Measurements from ENCODE around the gene C1QTNF1.
"Not testable (repeated sequence)": the region's sequence is repeated elsewhere in the genome, so short reads cannot be mapped to it uniquely, and the experiment has no call there.

C1QTNF1 gene

DNA sequence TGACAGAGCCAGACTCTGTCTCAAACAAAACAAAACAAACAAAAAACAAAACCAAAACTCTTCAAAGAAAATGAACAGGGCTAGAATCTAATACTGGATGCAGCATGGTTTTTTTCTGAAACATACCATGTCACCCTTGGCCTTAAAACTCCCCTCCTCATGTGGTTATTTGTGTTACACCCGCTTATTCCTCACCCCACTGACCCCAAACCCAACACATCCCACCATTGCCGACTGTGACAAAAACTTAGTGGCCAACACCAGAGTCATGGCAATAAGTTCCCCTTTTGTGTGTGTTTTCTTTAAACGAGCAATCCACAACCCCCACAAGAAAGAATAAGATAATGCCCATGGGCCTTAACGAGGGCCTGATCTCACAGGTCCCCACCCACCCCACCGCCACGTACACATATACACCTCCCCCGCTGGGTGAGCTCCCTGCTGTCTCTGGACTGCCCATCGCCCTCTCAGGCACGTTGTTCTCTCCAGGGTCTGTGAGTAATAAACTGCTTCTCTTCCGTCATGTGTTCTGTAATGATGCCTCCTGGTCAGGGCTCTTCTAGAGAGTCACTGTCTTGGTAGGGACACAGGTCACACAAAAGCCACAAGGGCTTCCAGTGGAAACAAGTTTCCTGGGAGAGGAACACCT is 33.9 kb downstream of the C1QTNF1 start:
- no peak overlapping the region for H3K4me3 ChIP-seq (ENCODE audit: low read depth in 1 of 2, low read length in 2 of 2)
- no peak overlapping the region for H3K9ac ChIP-seq (ENCODE audit: low read length)
- no peaks in the 10 kb centered on the region for H3K36me3 ChIP-seq (ENCODE audit: insufficient read depth, low read length)
- H3K9me3 ChIP-seq (ENCODE audit: low read length), result no peaks in the 10 kb centered on the region
- H3K27ac ChIP-seq (ENCODE audit: low read depth, low read length), result no peak overlapping the region
- no peaks in the 10 kb centered on the region for H3K27me3 ChIP-seq (ENCODE audit: control insufficient read depth in 1 of 2, insufficient read depth in 2 of 2, low read length in 2 of 2)
- no peaks in the 10 kb centered on the region for H3K4me1 ChIP-seq (ENCODE audit: insufficient read depth, low read length)

DNA sequence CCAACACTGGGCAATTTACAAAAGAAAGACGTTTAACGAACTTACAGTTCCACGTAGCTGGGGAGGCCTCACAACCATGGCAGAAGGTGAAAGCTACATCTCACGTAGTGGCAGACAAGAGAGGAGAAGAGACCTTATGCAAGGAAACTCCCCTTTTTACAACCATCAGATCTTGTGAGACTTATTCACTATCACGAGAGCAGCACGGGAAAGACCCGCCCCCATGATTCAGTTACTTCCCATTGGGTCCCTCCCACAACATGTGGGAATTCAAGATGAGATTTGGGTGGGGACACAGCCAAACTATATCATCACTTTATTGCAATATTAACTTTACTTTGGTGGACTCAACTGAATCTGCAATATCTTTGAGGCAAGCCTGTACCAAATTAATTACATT is 38.7 kb downstream of the C1QTNF1 start:
- Histone ChIP-seq H3K9me3 (ENCODE audit: low read length) (no peaks in the 10 kb centered on the region), H3K4me1 (ENCODE audit: insufficient read depth, low read length) (no peaks in the 10 kb centered on the region), H3K36me3 (ENCODE audit: insufficient read depth, low read length) (no peaks in the 10 kb centered on the region), H3K9ac (ENCODE audit: low read length) (no peak overlapping the region), H3K27me3 (ENCODE audit: control insufficient read depth in 1 of 2, insufficient read depth in 2 of 2, low read length in 2 of 2) (no peaks in the 10 kb centered on the region), H3K27ac (ENCODE audit: low read depth, low read length) (no peak overlapping the region), H3K4me3 (ENCODE audit: low read depth in 1 of 2, low read length in 2 of 2) (no peak overlapping the region)

DNA sequence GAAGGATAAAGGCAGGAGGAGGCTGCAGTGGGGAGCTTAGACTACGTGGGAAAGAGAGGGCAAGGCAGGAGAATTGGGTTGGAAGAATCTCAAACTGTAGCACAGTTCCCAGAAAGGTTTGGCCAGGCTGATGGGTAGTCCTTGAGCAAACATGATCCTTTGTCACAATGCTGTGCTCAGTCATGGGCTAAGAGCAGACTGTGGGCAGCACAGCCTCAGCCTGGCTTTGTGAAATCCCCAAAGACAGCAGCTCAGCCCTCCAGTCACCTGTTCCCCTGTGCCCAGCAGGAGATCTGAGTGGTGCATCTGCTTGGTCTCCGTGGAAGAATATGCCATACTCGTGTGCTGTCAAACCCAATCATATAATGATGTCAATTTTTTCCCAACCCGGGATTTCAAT is 40.1 kb downstream of the C1QTNF1 start:
- no peak overlapping the region for H3K9ac ChIP-seq (ENCODE audit: low read length)
- no peaks in the 10 kb centered on the region for H3K27me3 ChIP-seq (ENCODE audit: control insufficient read depth in 1 of 2, insufficient read depth in 2 of 2, low read length in 2 of 2)
- no peaks in the 10 kb centered on the region for H3K36me3 ChIP-seq (ENCODE audit: insufficient read depth, low read length)
- no peaks in the 10 kb centered on the region for H3K4me1 ChIP-seq (ENCODE audit: insufficient read depth, low read length)
- no peak overlapping the region for H3K27ac ChIP-seq (ENCODE audit: low read depth, low read length)
- H3K9me3 ChIP-seq (ENCODE audit: low read length), result no peaks in the 10 kb centered on the region
- no peak overlapping the region for H3K4me3 ChIP-seq (ENCODE audit: low read depth in 1 of 2, low read length in 2 of 2)

DNA sequence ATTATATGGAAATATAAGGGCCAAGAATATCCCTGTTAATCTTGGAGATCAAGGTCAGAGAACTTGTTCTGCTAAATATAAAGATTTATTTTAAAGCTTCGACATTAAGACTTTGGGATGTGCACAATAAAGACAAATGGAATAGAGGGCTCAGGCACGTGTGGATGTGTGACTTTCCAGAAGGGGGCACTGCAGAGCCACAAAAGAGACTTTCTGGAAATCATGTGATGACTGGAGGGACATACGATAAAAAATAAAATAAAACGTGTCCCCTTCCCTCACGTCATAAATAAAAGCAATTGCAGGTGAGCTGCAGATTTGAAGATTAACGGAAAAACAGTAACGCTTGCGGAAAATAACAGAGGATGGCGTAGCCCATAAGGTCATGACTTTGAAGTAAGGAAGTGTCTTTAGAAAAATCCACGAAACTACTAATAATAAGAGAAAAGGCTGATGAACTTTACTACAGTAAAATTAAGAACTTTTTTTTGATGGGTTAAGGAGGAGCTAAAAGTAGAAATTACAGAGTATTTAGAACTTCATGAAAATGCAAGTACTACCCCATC is 41.2 kb downstream of the C1QTNF1 start:
- no peaks in the 10 kb centered on the region for H3K4me1 ChIP-seq (ENCODE audit: insufficient read depth, low read length)

DNA sequence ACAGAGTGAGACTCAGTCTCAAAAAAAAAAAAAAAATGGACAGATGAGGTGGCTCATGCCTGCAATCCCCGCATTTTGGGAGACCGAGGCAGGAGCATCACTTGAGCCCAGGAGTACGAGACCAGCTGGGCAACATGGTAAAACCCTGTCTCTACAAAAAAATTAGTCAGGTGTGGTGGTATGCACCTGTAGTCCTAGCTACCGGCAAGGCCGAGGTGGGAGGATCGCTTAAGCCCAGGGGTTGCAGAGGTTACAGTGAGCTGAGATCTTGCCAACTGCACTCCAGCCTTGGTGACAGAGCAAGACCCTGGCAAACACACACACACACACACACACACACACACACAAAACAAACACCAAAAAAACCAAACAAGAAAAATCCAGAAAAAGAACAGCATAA is 43.0 kb downstream of the C1QTNF1 start:
- Histone ChIP-seq H3K4me1 (ENCODE audit: insufficient read depth, low read length) (no peaks in the 10 kb centered on the region), H3K27ac (ENCODE audit: low read depth, low read length) (no peak overlapping the region), H3K36me3 (ENCODE audit: insufficient read depth, low read length) (no peaks in the 10 kb centered on the region), H3K27me3 (ENCODE audit: control insufficient read depth in 1 of 2, insufficient read depth in 2 of 2, low read length in 2 of 2) (no peaks in the 10 kb centered on the region), H3K9me3 (ENCODE audit: low read length) (no peaks in the 10 kb centered on the region), H3K9ac (ENCODE audit: low read length) (no peak overlapping the region), H3K4me3 (ENCODE audit: low read depth in 1 of 2, low read length in 2 of 2) (no peak overlapping the region)

More for the DNA sequence above, 41.2 kb downstream of the C1QTNF1 start:
- Histone ChIP-seq H3K9me3 (ENCODE audit: low read length) (no peaks in the 10 kb centered on the region), H3K4me3 (ENCODE audit: low read depth in 1 of 2, low read length in 2 of 2) (no peak overlapping the region), H3K36me3 (ENCODE audit: insufficient read depth, low read length) (no peaks in the 10 kb centered on the region), H3K27ac (ENCODE audit: low read depth, low read length) (no peak overlapping the region), H3K27me3 (ENCODE audit: control insufficient read depth in 1 of 2, insufficient read depth in 2 of 2, low read length in 2 of 2) (no peaks in the 10 kb centered on the region), H3K9ac (ENCODE audit: low read length) (no peak overlapping the region)

DNA sequence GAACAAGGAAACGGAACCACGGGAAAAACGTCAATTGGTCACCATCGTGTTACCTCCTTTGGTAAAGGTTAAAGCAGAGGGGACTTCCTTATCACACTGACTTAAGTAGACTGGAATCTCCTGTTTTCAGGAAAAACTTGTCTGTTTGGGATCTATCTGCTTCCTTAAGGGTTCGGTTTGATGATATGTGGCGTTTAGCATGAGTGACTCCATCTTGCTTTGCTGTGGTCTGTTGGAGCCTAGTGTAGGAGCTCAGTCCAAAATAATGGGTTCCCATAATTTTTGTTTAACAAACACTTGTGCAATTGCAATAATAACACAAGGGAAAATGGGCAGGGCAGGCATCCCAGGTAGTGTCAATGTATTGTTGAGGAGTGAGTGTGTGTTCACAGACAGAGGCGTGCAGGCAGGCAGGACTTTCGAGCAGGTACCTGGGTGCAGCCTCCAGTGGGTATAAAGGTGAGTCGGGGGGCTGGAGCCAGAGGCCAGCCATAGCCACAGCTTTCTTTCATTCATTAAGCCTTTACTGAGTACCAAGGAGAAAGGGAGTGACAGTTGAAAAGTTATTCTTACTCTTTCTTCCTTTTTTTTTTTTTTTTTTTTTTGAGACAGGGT is 46.4 kb downstream of the C1QTNF1 start:
- Histone ChIP-seq H3K9ac (ENCODE audit: low read length) (no peak overlapping the region), H3K36me3 (ENCODE audit: insufficient read depth, low read length) (no peaks in the 10 kb centered on the region), H3K9me3 (ENCODE audit: low read length) (no peaks in the 10 kb centered on the region), H3K4me1 (ENCODE audit: insufficient read depth, low read length) (peaks cover under 1% of the 10 kb centered on the region), H3K27me3 (ENCODE audit: control insufficient read depth in 1 of 2, insufficient read depth in 2 of 2, low read length in 2 of 2) (no peaks in the 10 kb centered on the region), H3K27ac (ENCODE audit: low read depth, low read length) (no peak overlapping the region), H3K4me3 (ENCODE audit: low read depth in 1 of 2, low read length in 2 of 2) (no peak overlapping the region)

DNA sequence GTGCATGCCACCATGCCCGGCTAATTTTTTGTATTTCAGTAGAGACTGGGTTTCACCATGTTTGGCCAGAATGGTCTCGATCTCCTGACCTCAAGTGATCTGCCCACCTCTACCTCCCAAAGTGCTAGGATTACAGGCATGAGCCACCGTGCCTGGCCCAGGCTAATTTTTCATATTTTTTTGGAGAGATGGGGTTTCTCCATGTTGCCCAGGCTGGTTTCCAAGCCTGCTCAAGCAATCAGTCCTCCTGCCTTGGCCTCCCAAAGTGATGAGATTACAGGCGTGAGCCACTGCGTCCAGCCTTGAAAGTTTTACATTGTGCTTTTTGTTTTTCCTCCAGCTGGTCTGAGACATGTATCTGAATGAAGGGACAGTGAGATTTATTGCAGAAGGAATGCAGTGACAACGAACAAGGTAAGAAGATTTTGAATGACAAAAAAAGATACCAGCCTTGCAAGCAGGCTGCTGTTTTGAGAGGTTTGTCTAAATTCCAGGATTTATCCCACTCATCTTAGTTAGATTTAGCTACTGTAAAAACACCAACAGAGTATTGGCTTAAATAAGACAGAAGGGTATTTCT is 47.3 kb downstream of the C1QTNF1 start:
- H3K27me3 ChIP-seq (ENCODE audit: control insufficient read depth in 1 of 2, insufficient read depth in 2 of 2, low read length in 2 of 2), result no peaks in the 10 kb centered on the region
- H3K4me1 ChIP-seq (ENCODE audit: insufficient read depth, low read length), result peaks cover 10% of the 10 kb centered on the region
- no peak overlapping the region for H3K27ac ChIP-seq (ENCODE audit: low read depth, low read length)
- no peaks in the 10 kb centered on the region for H3K36me3 ChIP-seq (ENCODE audit: insufficient read depth, low read length)
- H3K9ac ChIP-seq (ENCODE audit: low read length), result no peak overlapping the region
- H3K9me3 ChIP-seq (ENCODE audit: low read length), result no peaks in the 10 kb centered on the region
- no peak overlapping the region for H3K4me3 ChIP-seq (ENCODE audit: low read depth in 1 of 2, low read length in 2 of 2)

DNA sequence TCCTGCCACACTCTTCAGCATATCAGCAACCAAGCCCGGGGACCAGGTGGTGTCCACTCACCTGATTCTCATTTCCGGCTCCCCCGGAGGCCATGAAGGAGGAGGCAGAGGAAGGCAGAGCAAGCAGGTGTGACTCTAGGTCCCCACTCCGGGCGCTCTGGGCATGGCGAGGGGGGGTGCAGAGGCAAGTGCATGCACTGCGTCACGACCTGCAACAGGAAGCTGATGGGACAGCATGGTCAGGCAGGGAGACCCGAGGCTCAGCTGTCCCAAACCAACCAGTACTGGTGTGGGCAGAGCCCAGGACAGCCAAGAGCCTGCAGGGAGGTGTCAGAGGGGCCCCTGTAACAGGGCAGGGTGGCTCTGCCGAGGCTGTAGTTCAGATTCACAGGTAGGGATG is 48.6 kb downstream of the C1QTNF1 start:
- H3K27me3 ChIP-seq (ENCODE audit: control insufficient read depth in 1 of 2, insufficient read depth in 2 of 2, low read length in 2 of 2), result no peaks in the 10 kb centered on the region
- H3K9me3 ChIP-seq (ENCODE audit: low read length), result no peaks in the 10 kb centered on the region
- peaks cover 11% of the 10 kb centered on the region for H3K4me1 ChIP-seq (ENCODE audit: insufficient read depth, low read length)
- H3K27ac ChIP-seq (ENCODE audit: low read depth, low read length), result no peak overlapping the region
- no peak overlapping the region for H3K9ac ChIP-seq (ENCODE audit: low read length)
- no peak overlapping the region for H3K4me3 ChIP-seq (ENCODE audit: low read depth in 1 of 2, low read length in 2 of 2)
- H3K36me3 ChIP-seq (ENCODE audit: insufficient read depth, low read length), result no peaks in the 10 kb centered on the region

DNA sequence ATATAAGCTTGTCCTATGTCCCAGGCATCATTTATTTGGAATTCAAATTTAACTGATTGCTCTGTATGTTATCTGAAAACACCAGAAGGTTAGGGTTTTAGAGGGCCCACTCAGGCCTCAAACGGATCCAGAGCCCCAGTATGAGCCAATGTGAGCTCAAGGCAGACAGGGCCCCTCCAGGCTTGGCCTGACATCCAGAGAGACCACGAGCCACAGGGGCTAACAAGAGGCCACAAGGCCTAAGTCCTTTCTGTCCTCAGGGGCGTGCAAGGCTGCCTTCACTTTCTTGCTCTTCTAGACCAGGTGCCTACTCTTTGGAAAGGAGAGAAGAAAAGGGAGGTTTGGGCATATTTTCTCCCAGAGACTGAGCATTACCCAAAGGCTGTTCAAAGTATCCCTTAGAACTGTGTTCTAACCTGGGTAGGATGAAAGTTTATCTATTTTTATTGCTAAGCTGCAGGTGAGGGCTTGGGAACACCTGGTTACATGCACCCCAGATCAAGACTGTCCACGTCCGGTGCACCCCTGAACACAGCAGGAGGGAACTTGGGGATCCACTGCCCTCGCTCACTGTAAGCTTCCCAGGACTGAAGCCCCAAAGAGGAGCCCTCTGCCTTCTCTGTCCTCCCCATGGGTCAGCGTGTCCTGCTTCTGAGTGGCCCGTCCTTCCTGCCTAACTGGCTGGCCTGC is 49.2 kb downstream of the C1QTNF1 start:
- peaks cover under 1% of the 10 kb centered on the region for H3K36me3 ChIP-seq (ENCODE audit: insufficient read depth, low read length)
- no peak overlapping the region for H3K4me3 ChIP-seq (ENCODE audit: low read depth in 1 of 2, low read length in 2 of 2)
- H3K9me3 ChIP-seq (ENCODE audit: low read length), result no peaks in the 10 kb centered on the region
- no peak overlapping the region for H3K27ac ChIP-seq (ENCODE audit: low read depth, low read length)
- H3K4me1 ChIP-seq (ENCODE audit: insufficient read depth, low read length), result peaks cover 11% of the 10 kb centered on the region
- H3K27me3 ChIP-seq (ENCODE audit: control insufficient read depth in 1 of 2, insufficient read depth in 2 of 2, low read length in 2 of 2), result no peaks in the 10 kb centered on the region
- no peak overlapping the region for H3K9ac ChIP-seq (ENCODE audit: low read length)

DNA sequence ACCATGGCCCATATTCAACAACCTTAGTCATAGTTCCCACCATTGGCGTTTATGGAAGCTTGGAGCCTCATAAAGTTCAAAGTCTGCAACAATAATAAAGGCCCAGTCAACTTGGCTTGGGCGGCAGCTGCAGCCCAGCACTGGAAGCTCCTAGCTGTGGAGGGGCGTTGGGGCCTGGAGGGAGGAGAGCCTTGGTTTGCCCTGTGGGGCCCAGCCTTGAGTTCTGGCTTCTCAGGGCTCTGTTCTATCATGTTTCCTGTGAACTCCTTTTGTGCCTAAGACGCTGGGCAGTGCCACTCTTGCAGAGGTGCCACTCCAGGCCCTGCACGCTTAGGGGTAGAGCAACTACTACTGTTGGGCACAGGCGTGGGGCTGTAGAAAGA is 49.7 kb downstream of the C1QTNF1 start:
- H3K9ac ChIP-seq (ENCODE audit: low read length), result no peak overlapping the region
- H3K4me3 ChIP-seq (ENCODE audit: low read depth in 1 of 2, low read length in 2 of 2), result no peak overlapping the region
- no peak overlapping the region for H3K27ac ChIP-seq (ENCODE audit: low read depth, low read length)
- H3K4me1 ChIP-seq (ENCODE audit: insufficient read depth, low read length), result peaks cover 11% of the 10 kb centered on the region
- no peaks in the 10 kb centered on the region for H3K9me3 ChIP-seq (ENCODE audit: low read length)
- no peaks in the 10 kb centered on the region for H3K27me3 ChIP-seq (ENCODE audit: control insufficient read depth in 1 of 2, insufficient read depth in 2 of 2, low read length in 2 of 2)
- peaks cover 6% of the 10 kb centered on the region for H3K36me3 ChIP-seq (ENCODE audit: insufficient read depth, low read length)

DNA sequence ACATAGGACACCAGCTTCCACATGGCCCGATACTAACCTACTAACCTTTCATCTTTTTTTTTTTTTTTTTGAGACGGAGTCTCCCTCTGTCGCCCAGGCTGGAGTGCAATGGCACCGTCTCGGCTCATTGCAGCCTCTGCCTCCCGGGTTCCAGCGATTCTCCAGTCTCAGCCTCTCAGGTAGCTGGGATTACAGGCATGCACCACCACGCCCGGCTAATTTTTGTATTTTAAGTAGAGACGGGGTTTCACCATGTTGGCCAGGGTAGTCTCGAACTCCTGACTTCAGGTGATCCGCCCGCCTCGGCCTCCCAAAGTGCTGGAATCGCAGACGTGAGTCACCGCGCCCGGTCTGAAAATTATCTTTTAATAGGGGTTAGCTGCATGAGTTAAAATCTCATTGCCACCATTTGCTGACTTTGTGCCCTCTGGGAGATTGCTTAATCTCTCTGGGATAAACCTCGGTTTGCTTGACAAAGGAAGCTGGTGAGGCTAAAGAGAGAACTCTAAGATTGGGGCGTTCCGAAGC is 50.2 kb downstream of the C1QTNF1 start:
- Histone ChIP-seq H3K4me1 (ENCODE audit: insufficient read depth, low read length) (peaks cover 11% of the 10 kb centered on the region), H3K4me3 (ENCODE audit: low read depth in 1 of 2, low read length in 2 of 2) (peak overlapping the region; percentile 39 to 62), H3K27ac (ENCODE audit: low read depth, low read length) (peak overlapping the region; percentile 61), H3K36me3 (ENCODE audit: insufficient read depth, low read length) (peaks cover 10% of the 10 kb centered on the region)
- H3K9ac ChIP-seq (ENCODE audit: low read length); H3K27me3 ChIP-seq (ENCODE audit: control insufficient read depth in 1 of 2, insufficient read depth in 2 of 2, low read length in 2 of 2); H3K9me3 ChIP-seq (ENCODE audit: low read length): not testable (repeated sequence)
